Measurements from ENCODE around the gene ASB18.

The ASB18 gene

GRCh38 chr2:236256366-236256985 is 7.7 kb downstream of the ASB18 start:
- no peak for TF ChIP-seq SIN3A (IDR thresholded peaks at IDR 0.05; ENCODE audit: borderline replicate concordance, insufficient read depth, low read length)
- no peak for TF ChIP-seq TAF1 (IDR thresholded peaks at IDR 0.05; ENCODE audit: borderline replicate concordance, insufficient read depth, low read length)
- no peak for TF ChIP-seq REST (IDR thresholded peaks at IDR 0.05; ENCODE audit: insufficient read depth in 1 of 2, low read depth in 2 of 2, low read length in 2 of 2)
- TF ChIP-seq FOXP2 (optimal IDR thresholded peaks at IDR 0.05; ENCODE audit: borderline replicate concordance, extremely low read depth, extremely low read length, insufficient read depth) = no peak
- TF ChIP-seq POLR2AphosphoS5 (IDR thresholded peaks at IDR 0.05; ENCODE audit: low read depth, low read length) = no peak

- TF ChIP-seq REST (IDR thresholded peaks at IDR 0.05; ENCODE audit: insufficient read depth in 1 of 2, low read depth in 2 of 2, low read length in 2 of 2) = no peak
- no peak for TF ChIP-seq SIN3A (IDR thresholded peaks at IDR 0.05; ENCODE audit: borderline replicate concordance, insufficient read depth, low read length)
- no peak for TF ChIP-seq POLR2AphosphoS5 (IDR thresholded peaks at IDR 0.05; ENCODE audit: low read depth, low read length)
- TF ChIP-seq TAF1 (IDR thresholded peaks at IDR 0.05; ENCODE audit: borderline replicate concordance, insufficient read depth, low read length) = no peak
- no peak for TF ChIP-seq FOXP2 (optimal IDR thresholded peaks at IDR 0.05; ENCODE audit: borderline replicate concordance, extremely low read depth, extremely low read length, insufficient read depth)
Observed at GRCh38 chr2:236254674-236255073, 9.5 kb downstream of the ASB18 start.

GRCh38 chr2:236254001-236254400 is 10.2 kb downstream of the ASB18 start:
- no peak for TF ChIP-seq FOXP2 (optimal IDR thresholded peaks at IDR 0.05; ENCODE audit: borderline replicate concordance, extremely low read depth, extremely low read length, insufficient read depth)
- no peak for TF ChIP-seq REST (IDR thresholded peaks at IDR 0.05; ENCODE audit: insufficient read depth in 1 of 2, low read depth in 2 of 2, low read length in 2 of 2)
- TF ChIP-seq POLR2AphosphoS5 (IDR thresholded peaks at IDR 0.05; ENCODE audit: low read depth, low read length) = no peak
- no peak for TF ChIP-seq TAF1 (IDR thresholded peaks at IDR 0.05; ENCODE audit: borderline replicate concordance, insufficient read depth, low read length)
- TF ChIP-seq SIN3A (IDR thresholded peaks at IDR 0.05; ENCODE audit: borderline replicate concordance, insufficient read depth, low read length) = no peak

- TF ChIP-seq REST (IDR thresholded peaks at IDR 0.05; ENCODE audit: insufficient read depth in 1 of 2, low read depth in 2 of 2, low read length in 2 of 2) = no peak
Observed at GRCh38 chr2:236252602-236253001, 11.6 kb downstream of the ASB18 start.
